ELR (cell line): ENCODE data around the gene CASZ1.

Experiments
- DNase-seq: peaks from one replicate; pipeline ENCODE4 v3.0.0-alpha.2; 2015; ENCODE audit warnings: low read depth

The CASZ1 gene

DNA sequence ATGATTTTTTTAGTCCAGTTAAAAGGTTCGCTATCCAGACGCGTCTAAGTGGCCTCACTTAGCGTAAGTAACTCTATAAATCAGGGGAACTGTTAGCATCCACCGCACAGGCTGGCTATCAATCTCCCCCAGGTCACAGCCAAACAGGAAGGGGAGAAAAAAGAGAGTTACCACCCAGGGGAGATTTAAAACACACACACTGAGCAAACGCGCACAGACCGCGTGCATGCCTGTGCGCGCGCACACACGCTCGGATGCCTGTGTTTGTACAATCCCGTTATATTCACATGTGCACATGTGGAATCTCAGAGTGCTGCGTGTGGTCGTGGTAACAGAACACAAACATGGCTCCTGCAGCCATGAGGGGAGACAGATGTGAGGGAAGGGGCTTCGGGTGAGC is 125.4 kb downstream of the CASZ1 start:
- DNase-seq = no peak

DNA sequence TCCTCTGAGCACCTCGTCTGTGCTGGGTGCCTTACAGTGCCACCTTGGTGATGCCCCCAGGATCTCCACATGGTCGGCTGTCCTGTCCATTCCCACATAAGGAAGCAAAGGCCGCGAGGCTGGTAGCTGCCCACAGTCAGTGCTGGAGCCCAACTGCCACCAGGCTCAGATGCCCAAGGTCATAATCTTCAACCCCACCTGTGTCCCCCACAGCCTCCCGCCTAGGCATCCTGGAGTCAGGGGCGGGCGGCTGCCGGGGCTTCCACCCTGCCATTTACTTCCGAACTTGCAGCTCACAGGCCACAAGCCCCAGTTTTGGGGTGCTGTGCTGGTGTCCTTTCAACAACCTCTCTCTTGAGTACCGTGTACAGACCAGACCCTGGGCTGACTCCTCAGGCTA is 126.3 kb downstream of the CASZ1 start:
- no peak for DNase-seq

DNA sequence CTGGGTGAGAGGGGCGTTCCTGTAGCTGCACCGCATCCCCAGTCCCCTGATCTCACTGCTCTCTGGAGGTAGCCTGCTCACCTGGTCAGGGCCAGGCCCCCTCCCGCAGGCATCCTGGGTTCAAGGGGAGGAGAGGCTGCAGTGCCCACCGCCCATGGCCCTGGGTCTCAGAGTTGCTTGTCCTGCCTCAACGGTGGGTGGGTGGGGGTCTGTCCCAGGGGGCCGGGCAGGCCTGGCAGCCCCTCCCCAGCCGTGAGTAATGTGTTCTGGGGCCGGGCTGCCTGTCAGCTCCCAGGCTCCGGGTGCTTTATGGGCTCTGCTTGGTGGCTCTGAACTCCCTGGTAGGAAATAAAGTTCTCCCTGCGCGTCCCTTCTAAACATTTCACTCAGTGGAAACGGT is 126.9 kb downstream of the CASZ1 start:
- DNase-seq = no peak

DNA sequence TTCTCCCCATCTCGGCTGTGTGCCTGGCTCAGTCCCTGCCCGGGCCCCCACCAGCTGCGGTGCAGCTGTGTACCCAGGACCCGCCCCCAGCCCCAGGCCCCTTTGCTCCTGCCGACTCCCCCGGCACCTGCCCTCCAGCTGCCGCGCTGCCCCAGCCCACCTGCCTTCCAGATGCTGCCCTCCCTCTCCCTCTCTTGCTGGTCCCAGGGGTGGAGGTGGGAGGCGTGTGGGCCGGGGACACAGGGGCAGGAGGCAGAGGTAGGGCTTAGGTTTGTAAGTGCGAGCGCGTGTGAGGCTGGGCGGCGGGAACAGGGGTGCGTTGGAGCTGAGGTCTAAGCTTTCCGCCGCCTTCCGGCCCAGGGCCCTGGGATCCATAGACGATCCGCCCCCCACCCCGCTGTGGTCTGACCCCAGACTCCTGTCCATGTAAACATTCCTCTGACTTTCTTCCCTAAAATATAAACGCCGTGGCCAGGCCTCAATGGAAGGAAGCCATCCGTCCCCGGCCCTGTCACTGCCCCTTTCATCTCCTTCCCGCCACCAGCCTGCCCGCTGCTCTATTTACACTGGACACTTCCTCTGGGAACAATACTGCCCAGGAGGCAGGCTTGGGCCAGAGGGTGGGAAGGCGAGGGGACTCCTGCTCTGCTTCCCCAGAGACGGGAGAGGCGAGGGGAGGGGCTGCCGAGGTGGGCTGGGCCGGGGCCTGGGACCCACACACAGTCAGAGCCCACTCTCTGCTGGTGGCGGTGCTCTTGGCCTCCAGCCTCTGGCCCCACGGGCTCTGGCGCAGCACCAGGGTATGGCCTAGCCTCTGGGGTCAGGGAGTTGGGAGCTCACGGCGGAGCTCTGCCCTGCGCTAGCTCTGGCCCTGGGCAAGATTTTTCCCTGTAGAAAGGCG is 128.3 kb downstream of the CASZ1 start:
- DNase-seq = no peak

DNA sequence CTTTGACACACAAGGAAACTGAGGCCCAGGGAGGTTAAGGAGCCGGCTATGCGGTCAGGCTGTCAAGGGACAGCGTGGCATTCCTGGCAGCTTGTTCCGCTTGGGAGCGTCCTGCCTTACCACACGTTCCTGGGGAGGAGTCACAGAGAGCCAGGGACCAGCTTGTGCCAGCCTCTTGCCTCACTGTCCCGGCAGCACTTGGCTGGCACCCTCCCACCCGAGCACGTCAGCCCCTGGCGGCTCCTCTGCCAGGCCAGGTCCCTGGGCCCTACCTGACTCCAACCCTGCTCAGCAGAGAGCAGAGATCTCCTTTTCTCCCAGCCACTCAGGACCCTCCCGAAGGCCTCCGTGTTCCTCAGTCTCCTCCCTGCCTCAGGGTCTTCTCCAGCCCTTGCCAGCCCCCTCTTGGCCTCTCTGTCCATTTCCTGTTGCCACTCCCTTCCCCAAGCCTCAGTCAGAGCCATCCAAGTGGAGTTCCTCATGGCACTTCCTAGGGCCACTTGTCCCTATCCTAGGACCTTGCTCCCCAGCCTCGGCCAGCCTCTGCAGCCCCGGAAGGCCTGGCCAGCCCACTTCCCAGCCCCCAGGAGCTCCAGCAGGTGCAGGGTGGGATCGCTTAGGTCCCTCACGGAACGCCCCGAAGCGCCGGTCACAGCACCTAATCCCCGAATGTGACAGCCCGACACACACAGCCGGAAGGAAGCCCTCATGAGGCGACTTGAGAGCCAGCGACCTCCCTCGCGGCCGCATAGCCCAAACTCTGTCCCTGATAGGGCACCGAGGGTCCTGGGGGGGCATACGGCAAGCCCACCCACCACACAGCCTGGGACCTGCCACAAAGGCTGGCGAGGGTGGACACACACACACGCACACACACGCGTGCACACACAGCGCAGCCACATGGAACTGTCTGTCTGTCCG is 130.3 kb downstream of the CASZ1 start:
- no peak for DNase-seq

DNA sequence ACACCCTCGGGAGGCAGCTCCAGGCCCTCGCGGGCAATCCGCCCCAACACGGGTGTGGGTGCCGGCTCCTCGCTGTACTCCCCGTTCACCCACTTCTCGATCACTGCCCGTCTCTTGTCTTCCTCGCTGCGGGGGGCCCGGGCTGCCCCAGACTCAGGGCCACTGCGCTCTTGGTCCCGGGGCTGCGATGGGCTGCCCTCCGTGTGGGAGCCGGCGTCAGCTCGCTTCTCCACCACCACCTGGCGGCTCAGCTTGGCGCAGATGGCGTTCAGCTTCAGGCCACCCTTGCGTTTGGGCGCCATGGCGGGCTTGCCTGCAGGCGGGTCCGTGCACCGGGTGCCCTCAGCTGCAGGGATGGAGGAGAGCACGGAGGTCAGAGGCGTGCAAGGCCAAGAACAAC is 131.2 kb downstream of the CASZ1 start:
- no peak for DNase-seq

DNA sequence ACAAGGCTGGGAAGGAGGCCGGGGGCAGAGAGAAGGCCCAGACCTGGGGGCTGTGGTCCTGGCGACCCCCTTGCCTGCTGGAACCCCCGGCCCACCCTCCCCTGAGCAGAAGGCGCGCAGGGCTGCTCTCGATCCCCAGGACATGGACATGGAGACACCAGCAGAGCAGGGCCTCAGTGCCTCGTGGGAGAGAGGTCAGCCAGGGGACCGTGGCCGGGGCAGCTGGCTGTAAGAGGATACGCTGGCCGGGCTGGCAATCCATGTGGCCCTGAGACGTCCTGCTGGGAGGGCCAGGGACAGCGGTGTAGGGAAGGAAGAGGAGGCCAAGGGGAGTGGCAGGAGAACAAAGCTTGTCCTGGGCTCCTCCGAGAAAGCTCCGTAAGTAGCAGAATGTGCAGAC is 132.2 kb downstream of the CASZ1 start:
- no peak for DNase-seq

DNA sequence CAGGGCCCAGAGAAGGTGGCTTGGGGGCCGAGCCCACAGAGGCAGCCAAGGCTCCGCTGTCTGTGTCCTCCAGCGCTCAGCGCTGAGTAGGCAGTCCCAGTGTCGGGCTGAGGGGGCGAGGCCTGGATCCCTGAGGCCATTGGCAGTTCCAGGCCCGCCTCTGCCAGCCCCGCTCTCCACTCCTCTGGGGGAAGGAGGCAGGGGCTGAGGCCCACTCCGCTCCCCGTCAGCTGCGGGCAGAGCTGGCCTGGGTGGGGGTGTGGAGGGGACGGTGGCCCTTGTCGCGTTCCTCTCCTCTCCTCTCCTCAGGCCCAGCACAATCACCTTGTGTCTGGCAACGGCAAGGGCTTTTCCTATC is 132.8 kb downstream of the CASZ1 start:
- DNase-seq = no peak

DNA sequence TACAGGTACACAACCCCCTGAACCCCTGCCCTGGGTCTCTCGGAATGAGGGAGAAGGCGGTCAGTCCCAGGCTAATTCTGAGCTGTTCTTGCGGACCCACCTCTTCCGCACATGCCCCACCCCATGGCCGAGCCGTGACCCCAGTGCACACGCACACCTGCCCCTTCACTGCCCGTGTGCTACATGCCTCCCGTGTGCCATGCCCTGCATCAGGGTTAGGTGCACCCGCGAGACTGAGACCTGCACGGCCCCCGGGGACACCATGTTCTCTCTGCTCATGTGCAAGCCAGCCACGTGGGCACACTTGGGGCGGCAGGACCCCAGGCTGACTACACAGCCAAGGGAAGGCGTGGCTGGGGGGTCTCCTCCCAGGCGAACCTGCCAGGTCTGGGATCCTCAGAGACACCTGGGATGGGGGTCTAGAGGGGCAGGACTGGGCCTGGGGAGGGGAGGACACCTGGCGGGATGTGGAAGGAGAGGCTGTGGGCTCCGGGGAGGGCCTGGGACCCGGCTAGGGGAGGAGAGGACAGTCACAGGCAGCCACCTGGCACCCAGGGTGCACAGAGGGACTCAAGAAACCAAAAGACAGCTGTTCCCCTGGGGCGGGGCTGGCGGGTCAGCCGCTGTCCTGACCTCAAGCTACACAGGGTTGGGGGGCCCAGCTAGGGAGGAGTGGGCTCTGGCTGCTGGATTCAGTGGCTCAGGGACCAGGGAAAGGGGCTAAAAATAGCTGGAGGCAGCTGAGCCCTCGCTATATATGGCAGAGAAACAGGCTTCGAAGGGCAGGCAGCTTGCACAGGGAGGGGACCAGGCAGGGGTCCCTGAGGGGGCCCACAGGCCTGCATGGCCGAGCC is 133.4 kb downstream of the CASZ1 start:
- no peak for DNase-seq

DNA sequence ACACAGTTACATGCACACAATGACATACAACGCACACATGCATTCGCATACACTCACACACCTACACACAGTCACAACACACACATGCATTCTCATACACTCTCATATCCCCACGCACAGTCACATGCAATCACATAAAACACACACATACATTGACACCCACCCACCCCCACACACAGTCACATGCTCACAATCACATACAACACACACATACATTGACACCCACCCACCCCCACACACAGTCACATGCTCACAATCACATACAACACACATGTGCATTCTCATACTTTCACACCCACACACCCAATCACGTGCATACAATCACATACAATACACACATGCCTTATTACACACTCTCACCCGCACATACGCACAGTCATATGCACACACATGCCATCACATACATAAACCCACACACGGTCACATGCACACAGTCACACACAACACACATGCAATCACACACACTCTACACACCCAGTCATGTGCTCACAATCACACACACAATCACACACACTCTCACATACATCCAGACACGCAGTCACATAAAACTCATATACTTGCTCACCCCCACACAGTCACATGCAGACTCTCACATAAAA is 134.3 kb downstream of the CASZ1 start:
- DNase-seq = no peak

DNA sequence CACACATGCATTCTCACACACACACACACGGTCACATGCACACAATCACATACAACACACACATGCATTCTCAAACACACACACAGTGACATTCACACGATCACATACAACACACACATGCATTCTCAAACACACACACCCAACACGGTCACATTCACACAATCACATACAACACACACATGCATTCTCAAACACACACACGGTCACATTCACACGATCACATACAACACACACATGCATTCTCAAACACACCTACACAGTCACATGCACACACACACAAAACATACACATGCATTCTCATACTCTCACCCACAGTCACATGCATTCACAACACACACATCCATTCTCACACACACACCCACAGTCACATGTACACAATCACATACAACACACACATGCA is 135.0 kb downstream of the CASZ1 start:
- DNase-seq = no peak

DNA sequence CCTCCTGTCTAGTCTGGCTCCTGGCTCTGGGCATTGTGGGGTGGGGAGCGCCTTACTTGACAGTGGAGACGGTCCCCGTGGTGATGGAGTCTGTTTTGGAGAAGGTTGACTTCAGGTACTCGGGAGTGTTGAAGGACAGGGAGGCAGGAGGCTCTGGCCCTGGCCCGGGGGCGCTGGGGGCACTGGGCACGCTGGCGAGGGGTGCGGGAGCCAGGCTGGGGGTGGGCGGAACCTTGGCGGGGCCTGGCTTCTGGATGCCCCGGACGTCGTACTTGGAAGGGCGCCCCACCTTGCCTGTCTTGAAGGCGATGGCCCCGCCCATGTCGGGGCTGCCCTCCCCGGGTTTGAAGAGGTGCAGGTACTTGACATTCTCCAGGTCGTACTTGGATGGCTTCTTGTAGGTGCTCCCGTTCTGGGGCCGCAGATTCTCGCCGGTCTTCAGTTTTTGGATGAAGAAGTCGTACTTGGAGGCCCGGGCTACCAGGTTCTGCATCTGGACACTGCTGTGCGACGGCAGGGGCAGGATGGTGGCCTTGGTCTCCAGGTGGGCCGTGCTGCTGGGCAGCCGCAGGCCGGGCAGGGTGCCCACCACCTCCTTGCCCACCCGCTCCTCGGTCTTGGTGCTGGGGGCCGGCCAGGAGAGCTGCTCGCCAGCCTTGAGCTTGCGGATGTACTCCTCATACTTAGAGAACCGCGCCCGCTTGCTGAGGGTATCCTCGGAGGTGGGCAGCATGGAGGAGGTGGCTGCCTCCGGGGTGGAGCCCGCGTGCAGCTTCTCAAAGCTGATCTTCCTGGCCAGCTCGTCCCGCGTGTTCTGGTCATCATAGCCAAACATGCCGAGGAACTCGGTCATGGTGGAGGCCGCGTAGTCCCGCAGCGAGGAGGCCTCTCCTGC is 136.6 kb downstream of the CASZ1 start:
- DNase-seq = no peak

DNA sequence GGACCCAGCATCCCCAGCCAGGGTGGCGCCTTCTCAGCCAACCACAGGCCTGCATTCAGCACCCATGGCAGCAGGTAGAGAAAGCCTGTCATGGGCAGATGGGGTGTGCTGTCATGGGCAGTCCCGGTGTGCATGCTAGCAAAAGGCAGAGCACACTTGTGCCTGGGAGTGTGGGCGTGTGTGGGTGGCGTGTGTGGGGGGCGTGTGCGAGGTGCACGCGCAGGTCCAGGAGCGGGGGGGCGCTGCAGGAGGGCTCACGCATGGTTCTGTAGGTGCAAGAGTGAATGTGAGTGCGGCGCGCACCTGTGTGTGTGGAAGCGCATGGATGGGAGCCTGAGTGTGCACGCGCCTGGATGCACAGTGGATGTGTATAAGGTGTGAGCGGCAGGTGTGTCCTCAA is 137.2 kb downstream of the CASZ1 start:
- DNase-seq = no peak

DNA sequence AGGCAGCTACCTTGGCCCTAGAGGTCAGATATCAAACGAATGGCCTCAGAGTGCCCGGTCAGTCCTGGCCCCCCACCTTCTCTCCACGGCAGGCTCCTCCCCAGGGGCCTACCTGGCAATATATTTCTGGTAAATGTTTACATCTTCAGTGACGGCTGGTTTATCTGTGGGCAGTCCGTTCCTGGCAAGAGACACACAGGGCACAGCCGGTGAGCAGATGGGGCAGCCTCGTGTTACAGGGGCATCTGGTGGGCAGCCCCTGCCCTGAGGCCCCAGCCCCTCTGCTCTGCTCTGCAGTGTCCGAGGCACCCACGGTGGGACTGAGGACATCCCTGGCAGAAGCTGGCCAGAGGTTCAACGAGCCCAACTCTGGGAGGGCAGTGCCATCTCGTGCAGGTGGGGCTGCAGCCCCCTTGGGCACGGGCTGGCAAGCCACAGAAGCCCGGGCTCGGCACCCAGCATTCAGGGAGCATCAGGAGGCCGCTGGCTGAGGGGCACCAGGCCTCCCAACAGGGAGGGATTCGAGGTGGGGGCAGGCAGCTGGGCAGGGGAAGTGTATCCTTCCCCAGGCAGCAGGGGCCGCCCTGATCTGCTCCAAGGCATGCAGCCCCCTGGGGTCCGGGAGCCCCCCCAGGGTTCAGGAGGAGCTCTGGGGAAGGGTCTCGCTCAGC is 137.9 kb downstream of the CASZ1 start:
- DNase-seq = no peak

DNA sequence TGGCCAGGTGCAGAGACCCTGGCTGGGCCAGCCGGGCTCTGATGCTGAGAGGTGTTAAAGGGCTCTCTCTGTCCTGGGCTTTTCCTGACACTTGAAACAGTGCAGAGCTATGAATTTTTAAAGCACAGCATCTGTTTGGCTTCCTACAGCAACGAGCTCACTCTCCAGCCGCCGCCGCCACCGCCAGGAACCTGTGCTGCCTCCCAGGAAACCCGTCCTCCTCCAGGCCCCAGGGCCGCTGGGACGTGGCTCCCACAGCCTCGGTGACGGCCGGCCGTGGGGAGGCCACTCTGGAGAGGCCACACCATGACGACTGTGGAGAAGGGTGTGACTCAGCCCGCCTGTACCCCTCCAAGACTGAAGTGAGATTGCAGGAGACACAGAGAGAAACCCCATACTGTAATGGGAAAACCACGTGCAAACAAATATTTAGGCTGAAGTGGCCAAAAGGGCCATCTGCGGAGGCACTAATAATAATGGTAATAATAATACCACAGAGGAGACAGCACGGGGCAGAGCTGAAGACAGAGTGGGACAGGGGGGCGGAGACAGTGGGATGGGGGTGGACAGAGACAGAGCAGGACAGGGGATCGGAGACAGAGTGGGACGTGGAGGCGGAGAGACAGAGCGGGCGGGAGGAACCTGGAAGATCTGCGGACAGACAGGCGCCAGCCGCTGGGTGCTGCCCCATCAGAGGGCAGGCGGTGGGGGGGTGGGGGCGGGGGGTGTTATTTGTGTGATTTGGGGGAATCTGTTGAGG is 139.2 kb downstream of the CASZ1 start:
- no peak for DNase-seq

DNA sequence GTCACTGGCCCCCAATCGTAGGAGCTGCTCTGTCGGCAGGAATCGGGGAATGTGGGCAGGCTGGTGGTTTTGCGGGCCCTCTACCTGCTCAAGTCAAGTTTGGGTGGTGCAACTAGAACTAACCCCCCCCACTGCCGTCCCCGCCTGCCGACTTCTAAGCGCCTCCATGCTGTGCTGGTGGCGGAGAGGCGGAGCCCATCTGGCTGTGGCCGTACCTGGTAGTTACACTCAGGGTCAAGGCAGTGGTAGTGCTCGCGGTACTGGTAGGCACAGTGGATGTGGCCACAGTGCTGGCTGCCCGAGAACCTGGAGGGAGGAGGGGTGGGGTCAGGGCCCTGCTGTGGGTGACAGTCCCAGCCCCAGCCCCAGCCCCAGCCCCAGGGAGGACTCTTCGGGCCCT is 140.0 kb downstream of the CASZ1 start:
- no peak for DNase-seq

DNA sequence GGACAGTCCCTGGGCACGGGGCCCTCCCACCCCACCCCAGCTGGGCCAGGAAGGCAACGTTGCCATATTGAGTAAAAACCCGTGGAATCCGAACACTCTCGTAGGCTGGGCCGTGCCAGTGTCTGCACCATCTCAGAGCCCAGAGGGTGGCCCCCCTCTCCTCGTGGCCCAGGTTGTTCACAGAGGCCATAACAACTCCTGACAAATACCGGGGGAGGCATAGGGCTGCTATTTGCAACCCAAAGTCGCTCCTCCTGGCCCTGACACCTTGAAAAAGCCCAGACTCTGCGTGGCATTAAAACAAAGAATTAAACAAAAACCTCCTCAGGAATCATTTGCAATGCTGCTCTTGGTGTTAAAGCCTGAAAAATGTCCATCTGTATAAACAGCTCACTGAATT is 141.4 kb downstream of the CASZ1 start:
- no peak for DNase-seq

DNA sequence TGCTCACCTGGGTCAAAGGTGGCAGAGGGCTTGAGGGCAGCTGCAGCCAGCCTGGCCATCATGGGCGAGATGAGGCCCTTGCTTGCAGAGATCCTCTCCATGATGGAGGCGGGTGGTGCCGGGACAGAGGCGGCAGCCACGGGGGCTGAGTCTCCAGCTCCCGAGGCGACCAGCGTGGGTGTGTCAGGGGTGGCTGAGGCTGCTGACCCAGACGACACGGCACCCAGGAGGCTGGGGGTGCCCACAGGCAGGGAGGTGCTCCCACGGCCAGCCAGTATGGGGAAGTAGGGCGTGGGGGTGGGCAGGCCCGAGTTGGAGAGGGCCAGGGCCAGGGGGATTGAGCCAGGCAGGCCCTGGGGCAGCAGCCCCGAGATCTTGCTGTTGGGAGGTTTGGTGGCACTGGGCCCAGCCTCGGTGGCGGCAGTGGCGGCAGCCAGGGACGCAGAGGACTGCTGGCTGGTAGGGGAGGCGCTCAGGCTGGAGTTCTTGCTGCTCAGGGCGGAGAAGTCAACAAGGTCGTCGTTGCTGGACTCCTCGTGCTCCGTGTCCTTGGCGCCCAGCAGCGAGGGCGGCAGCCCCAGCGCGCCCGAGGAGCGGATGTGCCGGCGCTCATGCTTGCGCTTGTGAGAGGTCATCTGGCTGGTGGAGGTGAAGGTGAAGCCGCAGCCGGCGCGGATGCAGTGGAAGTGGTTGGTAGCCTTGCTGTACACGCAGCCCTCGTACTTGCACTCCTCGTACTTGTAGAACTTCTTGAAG is 142.9 kb downstream of the CASZ1 start:
- DNase-seq = no peak

DNA sequence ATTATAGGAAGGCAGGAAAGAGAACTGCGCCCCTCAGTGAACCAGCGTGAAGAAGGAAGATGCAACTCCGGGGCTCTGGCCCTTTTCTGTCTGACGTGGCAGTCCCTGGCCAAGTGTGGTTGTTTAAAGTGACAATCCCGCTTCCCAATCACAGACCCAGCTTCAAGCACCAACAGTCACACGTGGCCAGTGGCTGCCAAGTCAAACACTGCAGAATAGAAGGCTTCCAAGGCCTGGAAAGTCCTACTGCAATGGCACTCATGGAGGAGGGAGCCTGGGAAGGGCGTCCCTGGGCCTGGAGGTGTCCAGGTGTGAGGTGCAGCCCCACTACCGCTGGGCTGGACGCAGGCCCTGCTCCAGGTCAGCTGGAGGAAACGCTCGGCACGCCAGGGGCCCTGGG is 143.8 kb downstream of the CASZ1 start:
- no peak for DNase-seq
